H1 (cell line): Measurements from ENCODE around the gene CNTROB. TPM values are rescaled to one million over a fixed set of nuclear protein-coding genes. Genes with fewer than 3 reads are reported as not detected.

Experiments
- CTCF ChIA-PET: fragments of 300-600 bp; sonication (Branson Sonifier 250); formaldehyde crosslinking; loops from one replicate; lab custom pipeline; 2021; ENCODE audit not compliant: partially characterized antibody; lab: Charles Lee
- POLR2A ChIA-PET: fragments of 300-600 bp; sonication (Branson Sonifier 250); formaldehyde crosslinking; loops from one replicate; lab custom pipeline; 2021; ENCODE audit warnings: inconsistent platforms; ENCODE audit not compliant: partially characterized antibody; lab: Charles Lee
- DNase-seq, 2 experiments: peaks; one replicate each; pipeline versions ENCODE4 v3.0.0 to v3.0.0-alpha.2; 2010 to 2022; ENCODE audit warnings: low spot score in 2 of 2, low read depth in 1 of 2, mixed read lengths in 1 of 2
- FAIRE-seq: peaks from 2 replicates; lab custom pipeline; 2011; peaks lifted over from hg19 to GRCh38; lab: Jason Lieb, UNC
- H2AFZ ChIP-seq: 2 replicates; pipeline ENCODE4 v1.8.1; 2012; ENCODE audit warnings: low read length, inconsistent platforms
- H2AK5ac ChIP-seq: 2 replicates; pipeline ENCODE4 v1.6.1; 2013; ENCODE audit warnings: low read depth, low read length
- H2BK120ac ChIP-seq: replicated peaks from 2 replicates; pipeline ENCODE3; 2013; ENCODE audit warnings: low read depth, low read length, inconsistent platforms
- H2BK12ac ChIP-seq: 2 replicates; pipeline ENCODE4 v1.6.1; 2013; ENCODE audit warnings: low read depth, low read length
- H2BK15ac ChIP-seq: 2 replicates; pipeline ENCODE4 v1.6.1; 2013; ENCODE audit warnings: low read length
- H2BK20ac ChIP-seq: 2 replicates; pipeline ENCODE4 v1.6.1; 2013; ENCODE audit warnings: low read length
- H2BK5ac ChIP-seq: 2 replicates; pipeline ENCODE4 v1.6.1; 2013; ENCODE audit warnings: low read depth, low read length
- H3K14ac ChIP-seq: 2 replicates; pipeline ENCODE4 v1.6.1; 2013; ENCODE audit warnings: inconsistent platforms; ENCODE audit not compliant: insufficient read length
- H3K18ac ChIP-seq: 2 replicates; pipeline ENCODE4 v1.6.1; 2013; ENCODE audit warnings: low read length; ENCODE audit errors: extremely low read depth
- H3K23ac ChIP-seq: 2 replicates; pipeline ENCODE4 v1.6.1; 2013; ENCODE audit warnings: inconsistent platforms; ENCODE audit not compliant: insufficient read length
- H3K23me2 ChIP-seq: 2 replicates; pipeline ENCODE4 v1.6.1; 2013; ENCODE audit warnings: low read depth, low read length
- H3K27ac ChIP-seq: 2 replicates; pipeline ENCODE4 v1.6.1; 2011; ENCODE audit warnings: low read depth, low read length, inconsistent platforms
- H3K27me3 ChIP-seq, 4 experiments: replicated peaks in 1 of 4; 1 replicate in 1 of 4; 2 replicates in 3 of 4; pipeline versions ENCODE4 v1.6.1 to v1.8.1; 2011 to 2013; ENCODE audit warnings: low read length in 3 of 4, mild to moderate bottlenecking in 3 of 4, inconsistent platforms in 2 of 4, mixed read lengths in 2 of 4, moderate library complexity in 1 of 4; ENCODE audit not compliant: control insufficient read depth in 3 of 4, insufficient read depth in 3 of 4; ENCODE audit errors: extremely low read depth in 1 of 4
- H3K36me3 ChIP-seq, 4 experiments: 2 replicates each; pipeline versions ENCODE4 v1.6.1 to v1.8.1; 2011 to 2013; ENCODE audit warnings: mild to moderate bottlenecking in 4 of 4, low read length in 3 of 4, moderate library complexity in 2 of 4, control low read depth in 1 of 4, inconsistent platforms in 1 of 4; ENCODE audit not compliant: insufficient read depth in 4 of 4, control insufficient read depth in 2 of 4
- H3K4ac ChIP-seq: replicated peaks from 2 replicates; pipeline ENCODE3; 2013; ENCODE audit warnings: low read length, low read depth, mixed read lengths, inconsistent platforms; ENCODE audit not compliant: insufficient read length
- H3K4me1 ChIP-seq, 4 experiments: replicated peaks in 1 of 4; 1 replicate in 1 of 4; 2 replicates in 3 of 4; pipeline versions ENCODE4 v1.6.1 to v1.8.1; 2011 to 2013; ENCODE audit warnings: low read length in 3 of 4, inconsistent platforms in 2 of 4, mixed read lengths in 1 of 4; ENCODE audit not compliant: insufficient read depth in 4 of 4, control insufficient read depth in 3 of 4
- H3K4me2 ChIP-seq, 2 experiments: 2 replicates each; pipeline versions ENCODE4 v1.6.1 to v1.8.1; 2011 to 2013; ENCODE audit warnings: low read depth in 2 of 2, low read length in 2 of 2, control low read depth in 1 of 2, inconsistent platforms in 1 of 2, mild to moderate bottlenecking in 1 of 2; ENCODE audit not compliant: insufficient read depth in 1 of 2
- H3K4me3 ChIP-seq, 4 experiments: fragments of 200-600, 300-600 bp in 1 of 4; sonication (generic), shearing (Covaris generic), sonication (Bioruptor Twin) in 1 of 4; 2 replicates each; pipeline versions ENCODE4 v1.5.1 to v1.8.1; 2011 to 2016; ENCODE audit warnings: low read length in 4 of 4, low read depth in 3 of 4, control low read depth in 2 of 4, inconsistent platforms in 2 of 4, mild to moderate bottlenecking in 2 of 4, mixed read lengths in 1 of 4, moderate library complexity in 1 of 4; ENCODE audit not compliant: insufficient read depth in 2 of 4; ENCODE audit errors: extremely low read depth in 1 of 4
- H3K56ac ChIP-seq: replicated peaks from 2 replicates; pipeline ENCODE3; 2013; ENCODE audit warnings: low read depth, mild to moderate bottlenecking, mixed read lengths, low read length, inconsistent platforms; ENCODE audit not compliant: insufficient read length
- H3K79me1 ChIP-seq: 2 replicates; pipeline ENCODE4 v1.6.1; 2013; ENCODE audit warnings: low read depth, low read length, control low read depth
- H3K79me2 ChIP-seq, 2 experiments: 2 replicates each; pipeline versions ENCODE4 v1.6.1 to v1.8.1; 2012 to 2013; ENCODE audit warnings: low read length in 2 of 2, mild to moderate bottlenecking in 2 of 2, inconsistent platforms in 1 of 2; ENCODE audit not compliant: insufficient read depth in 2 of 2, control insufficient read depth in 1 of 2
- H3K9ac ChIP-seq, 4 experiments: replicated peaks in 1 of 4; 1 replicate in 1 of 4; 2 replicates in 3 of 4; pipeline versions ENCODE4 v1.6.1 to v1.8.1; 2011 to 2013; ENCODE audit warnings: low read depth in 3 of 4, low read length in 3 of 4, control low read depth in 2 of 4, mild to moderate bottlenecking in 2 of 4, moderate library complexity in 2 of 4, inconsistent platforms in 1 of 4; ENCODE audit errors: extremely low read depth in 1 of 4
- H3K9me3 ChIP-seq, 2 experiments: 2 replicates each; pipeline versions ENCODE4 v1.6.1 to v1.8.1; 2012 to 2013; ENCODE audit warnings: mild to moderate bottlenecking in 2 of 2, moderate library complexity in 2 of 2, control low read depth in 1 of 2, inconsistent platforms in 1 of 2, low read depth in 1 of 2, low read length in 1 of 2, mixed read lengths in 1 of 2; ENCODE audit not compliant: insufficient read depth in 2 of 2
- H4K20me1 ChIP-seq, 2 experiments: replicated peaks in 1 of 2; 2 replicates each; pipeline versions ENCODE3 to v1.8.1; 2011 to 2013; ENCODE audit warnings: inconsistent platforms in 2 of 2, low read length in 2 of 2, mild to moderate bottlenecking in 1 of 2; ENCODE audit not compliant: insufficient read depth in 2 of 2, control insufficient read depth in 1 of 2
- H4K5ac ChIP-seq: 2 replicates; pipeline ENCODE4 v1.6.1; 2013; ENCODE audit warnings: low read length, low read depth, mixed read lengths, inconsistent platforms; ENCODE audit not compliant: insufficient read length
- H4K8ac ChIP-seq: 2 replicates; pipeline ENCODE4 v1.8.0; 2013; ENCODE audit warnings: mild to moderate bottlenecking, moderate library complexity, low read length, inconsistent platforms; ENCODE audit not compliant: insufficient read depth; ENCODE audit errors: extremely low read depth
- H4K91ac ChIP-seq: replicated peaks from 2 replicates; pipeline ENCODE3; 2013; ENCODE audit warnings: low read length, mixed read lengths, inconsistent platforms; ENCODE audit not compliant: insufficient read length
- CTBP2 ChIP-seq: IDR thresholded peaks from 2 replicates; pipeline ENCODE4 v1.7.0; 2011; ENCODE audit warnings: borderline replicate concordance, mild to moderate bottlenecking, moderate library complexity, mixed read lengths, low read length; ENCODE audit not compliant: insufficient read depth, insufficient read length
- SIX5 ChIP-seq: IDR thresholded peaks from 2 replicates; pipeline ENCODE4 v1.6.1; 2011; ENCODE audit warnings: mild to moderate bottlenecking, low read depth, low read length
- WGBS, 2 experiments: shearing (Covaris generic) in 1 of 2; methylation state at CpG; one replicate each; pipeline versions ENCODE4 v1.1.6 to v1.1.7; 2013 to 2015; ENCODE audit warnings: low lambda C conversion rate in 2 of 2, mixed read lengths in 2 of 2, inconsistent platforms in 1 of 2, low coverage in 1 of 2, missing lambda C conversion rate in 1 of 2; ENCODE audit not compliant: insufficient replicate concordance in 2 of 2, insufficient coverage in 1 of 2, insufficient read length in 1 of 2; ENCODE audit errors: extremely low coverage in 1 of 2, missing lambda C conversion rate in 1 of 2; 5-methylcytosine and 5-hydroxymethylcytosine counted together
- polyA plus RNA-seq, 7 experiments: library from polyadenylated mRNA; depleted of rRNA in 3 of 7; stranded (reverse) in 5 of 7; unstranded in 2 of 7; fragments of >200 nt in 5 of 7; fragments of 200-250 nt in 2 of 7; gene quantifications; 1 replicate in 5 of 7; 2 replicates in 1 of 7; 4 replicates in 1 of 7; pipeline versions ENCODE4 v1.2.1 to v1.2.3, GENCODE V29; 2011 to 2013; ENCODE audit warnings: missing spikeins in 2 of 7, mixed read lengths in 2 of 7
- total RNA-seq: library from RNA; stranded (reverse); fragmentation: NEBNext Ultra II Directional; extraction: Animal tissue kit (Norgen Biotek cat#: 25700); gene quantifications from 2 replicates; pipeline ENCODE4 v1.2.1, GENCODE V29; 2021

The CNTROB gene
- total and polyA plus RNA-seq, 2 of the 8 experiments (the other 6 are each of a cell fraction or from before 2014, with no cell fraction given): 20.5 to 31.9 TPM

DNA sequence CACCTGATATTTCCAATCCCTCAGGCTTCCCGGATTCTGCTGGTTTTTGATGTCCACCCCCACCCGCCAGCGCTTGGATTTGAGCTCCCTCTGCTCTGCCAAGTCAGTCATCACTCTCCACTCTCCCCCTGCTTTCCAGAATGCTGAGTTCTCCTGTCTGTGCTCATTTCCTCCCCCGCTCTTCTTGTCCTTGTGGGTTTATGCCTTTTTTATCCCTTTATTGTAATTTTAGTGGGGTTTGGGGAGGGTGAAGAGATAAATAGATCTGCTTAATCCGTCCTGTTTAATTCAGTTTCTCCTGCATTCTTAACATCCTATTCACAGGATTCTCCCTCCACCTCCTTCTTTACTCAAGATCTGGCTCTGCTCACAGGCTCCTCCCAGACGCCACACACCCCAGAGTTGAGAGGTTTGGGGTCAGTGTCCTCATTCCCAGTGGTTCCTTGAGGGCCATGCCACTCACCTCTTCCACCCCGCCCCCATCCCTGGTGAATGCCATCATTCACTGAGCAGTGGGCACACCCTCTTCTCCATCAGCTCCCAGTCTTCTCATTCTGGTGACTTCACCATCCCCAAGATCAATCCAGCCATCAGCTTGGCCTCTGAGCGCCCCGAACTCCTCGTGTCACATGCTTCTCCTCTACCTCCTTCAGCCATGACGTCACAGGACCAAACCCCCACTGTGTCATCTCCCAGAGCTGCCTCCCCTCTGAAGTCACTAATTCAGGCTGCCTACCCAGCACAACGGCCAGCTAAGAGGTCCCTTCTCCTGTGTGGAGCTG lies 55.3 kb downstream of the CNTROB start:
- H2BK120ac ChIP-seq: no peak overlapping the region
- H3K56ac ChIP-seq: no peak overlapping the region
- H3K36me3 ChIP-seq: no peaks in the 10 kb centered on the region
- no peaks in the 10 kb centered on the region for H3K4me1 ChIP-seq
- no peak overlapping the region for H3K4ac ChIP-seq
- no peaks in the 10 kb centered on the region for H3K79me2 ChIP-seq
- H2AK5ac ChIP-seq: no peak overlapping the region
- no peak overlapping the region for H4K8ac ChIP-seq
- 80% methylated on average over 12 of the region's 12 CpGs; no CpG with 5 or more reads in 1 of the 2 experiments for WGBS, 2 experiments
- H2BK20ac ChIP-seq: no peak overlapping the region
- no peak overlapping the region for H3K14ac ChIP-seq
- no peak overlapping the region for H2AFZ ChIP-seq
- TF ChIP-seq CTBP2 (no peak), SIX5 (no peak)
- CTCF ChIA-PET: interaction anchor here (0.6 to 10.6 kb wide), 34 partner anchors 7 to 250 kb away, joined by 3 to 104 read pairs (median 4); partner anchors contain the start of genes ALOX15B, KCNAB3 and RNF227
- no peaks in the 10 kb centered on the region for H3K9me3 ChIP-seq
- H3K18ac ChIP-seq: no peak overlapping the region
- no peak overlapping the region for H4K91ac ChIP-seq
- no peak overlapping the region for H3K4me2 ChIP-seq
- POLR2A ChIA-PET: no interaction called here
- H2BK5ac ChIP-seq: no peak overlapping the region
- no peaks in the 10 kb centered on the region for H4K20me1 ChIP-seq
- FAIRE-seq (no peak), DNase-seq (no peak)
- H3K27me3 ChIP-seq: peaks cover 0 to 16% (median 9%) of the 10 kb centered on the region in 4 experiments; a peak in 4 of 7 replicates
- H3K27ac ChIP-seq: no peak overlapping the region
- peaks cover 5% of the 10 kb centered on the region; the same call in 1 of the 2 replicates for H3K23me2 ChIP-seq
- H3K4me3 ChIP-seq: no peak overlapping the region
- no peak overlapping the region for H3K23ac ChIP-seq
- H2BK15ac ChIP-seq: peak overlapping the region; percentile 99; the same call in 1 of the 2 replicates
- no peak overlapping the region for H2BK12ac ChIP-seq
- H3K9ac ChIP-seq: no peak overlapping the region
- no peak overlapping the region for H4K5ac ChIP-seq
- no peaks in the 10 kb centered on the region for H3K79me1 ChIP-seq
